IPS DF 4.7 (cell line): Measurements from ENCODE around the gene UQCC5.

Experiments used
- DNase-seq: peaks from one replicate; pipeline ENCODE4 v3.0.0-alpha.2; 2013; ENCODE audit warnings: low spot score; ENCODE audit errors: extremely low read depth

Gene UQCC5

GRCh38 chr3:52561028-52561747 is 24.8 kb downstream of the UQCC5 start:
- no peak for DNase-seq

- no peak for DNase-seq
These were observed 27.6 kb downstream of the UQCC5 start for GRCh38 chr3:52563984-52564383.

- DNase-seq, result no peak
These were observed 31.7 kb downstream of the UQCC5 start for GRCh38 chr3:52568069-52568468.

GRCh38 chr3:52570076-52570475 is 33.7 kb downstream of the UQCC5 start:
- no peak for DNase-seq

GRCh38 chr3:52572221-52572620 is 35.8 kb downstream of the UQCC5 start:
- DNase-seq, result no peak

GRCh38 chr3:52574056-52574965 is 37.9 kb downstream of the UQCC5 start:
- no peak for DNase-seq
